Measurements from ENCODE around the gene RCC2.

Gene RCC2

DNA sequence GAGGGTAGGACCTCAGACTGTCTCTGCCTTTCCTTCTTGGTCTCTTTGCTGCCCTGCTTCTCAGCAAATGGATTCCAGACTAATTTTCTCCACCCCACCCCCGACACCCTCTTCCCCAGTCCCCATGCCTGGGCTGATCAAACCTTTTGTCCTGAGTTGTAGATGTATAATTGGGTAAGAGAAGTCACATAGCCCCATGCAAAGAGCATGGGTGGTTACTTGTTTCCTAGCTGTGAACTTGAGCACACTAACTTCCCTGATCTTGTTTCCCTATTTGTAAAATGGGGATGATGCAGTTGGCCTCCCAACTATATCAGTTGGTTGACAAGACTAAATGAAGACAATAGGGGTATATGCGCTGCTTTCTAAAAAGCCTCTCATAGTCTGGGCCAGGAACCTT, 58.3 kb downstream of the RCC2 start:
- H3K4me3 ChIP-seq (ENCODE audit: low read depth, low read length) = no peak overlapping the region

DNA sequence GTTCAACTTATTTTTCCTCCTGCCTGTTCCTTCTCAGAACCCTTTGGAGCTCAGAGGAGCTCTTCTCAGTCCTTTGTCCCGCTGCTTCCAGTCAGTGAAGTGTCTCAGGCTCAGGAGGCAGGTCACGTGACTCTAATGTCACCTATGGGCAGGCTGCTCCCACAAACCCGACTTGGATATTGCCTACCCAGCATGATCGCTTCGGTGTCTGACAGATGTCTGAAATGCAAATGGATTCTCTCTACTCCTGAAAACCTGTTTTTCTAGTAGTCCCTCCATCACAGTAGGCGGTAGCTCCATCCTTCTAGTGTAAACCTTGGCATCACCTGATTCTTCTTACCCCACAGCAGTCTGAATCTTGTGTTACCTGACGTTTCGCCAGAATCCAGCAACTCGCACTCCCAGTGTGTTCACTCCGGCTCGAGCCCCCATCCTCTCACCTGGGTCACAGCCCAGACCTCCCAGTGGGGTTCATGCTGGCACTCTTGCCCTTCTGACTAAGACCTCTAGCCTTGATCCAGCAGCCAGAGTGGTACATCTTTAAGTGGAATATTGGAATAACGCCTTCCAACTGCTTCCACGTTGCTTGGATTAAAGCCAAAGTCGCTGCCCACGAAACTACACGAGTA, 62.0 kb downstream of the RCC2 start:
- no peak overlapping the region for H3K4me3 ChIP-seq (ENCODE audit: low read depth, low read length)

DNA sequence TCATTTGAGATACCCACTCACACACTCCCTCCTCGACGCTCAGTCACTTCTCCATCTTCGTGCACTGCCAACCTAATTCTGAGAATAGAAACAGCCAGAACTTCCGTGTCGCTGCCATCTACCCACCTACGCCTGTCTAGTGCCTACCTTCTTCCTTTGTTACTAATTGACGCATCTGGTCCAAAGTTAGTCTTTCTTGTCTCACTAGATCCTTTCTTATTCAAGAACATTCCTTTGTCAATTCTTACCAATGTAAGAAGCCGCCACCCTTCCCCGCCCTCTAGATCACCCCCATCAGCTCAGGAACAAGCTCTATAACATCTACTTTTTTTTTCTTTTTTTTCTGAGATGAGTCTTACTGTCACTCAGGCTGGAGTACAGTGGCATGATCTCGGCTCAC, 63.8 kb downstream of the RCC2 start:
- no peak overlapping the region for H3K4me3 ChIP-seq (ENCODE audit: low read depth, low read length)

DNA sequence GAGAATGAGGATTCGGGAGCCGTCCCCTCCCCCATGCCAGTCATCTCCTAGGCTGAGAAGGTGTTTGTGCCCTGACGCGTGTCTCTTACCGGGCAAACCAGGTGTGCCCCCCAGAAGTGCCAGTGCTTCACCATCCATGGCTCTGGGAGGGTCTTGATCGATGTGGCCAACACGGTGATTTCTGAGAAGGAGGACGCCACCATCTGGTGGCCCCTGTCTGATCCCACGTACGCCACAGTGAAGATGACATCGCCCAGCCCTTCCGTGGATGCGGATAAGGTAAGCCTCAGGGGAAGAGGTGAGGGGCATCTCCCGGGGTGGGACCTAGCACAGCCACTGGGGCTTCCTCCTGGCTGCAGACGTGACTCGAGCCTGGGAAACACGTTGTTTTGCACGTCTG, 66.5 kb downstream of the RCC2 start:
- no peak overlapping the region for H3K4me3 ChIP-seq (ENCODE audit: low read depth, low read length)

DNA sequence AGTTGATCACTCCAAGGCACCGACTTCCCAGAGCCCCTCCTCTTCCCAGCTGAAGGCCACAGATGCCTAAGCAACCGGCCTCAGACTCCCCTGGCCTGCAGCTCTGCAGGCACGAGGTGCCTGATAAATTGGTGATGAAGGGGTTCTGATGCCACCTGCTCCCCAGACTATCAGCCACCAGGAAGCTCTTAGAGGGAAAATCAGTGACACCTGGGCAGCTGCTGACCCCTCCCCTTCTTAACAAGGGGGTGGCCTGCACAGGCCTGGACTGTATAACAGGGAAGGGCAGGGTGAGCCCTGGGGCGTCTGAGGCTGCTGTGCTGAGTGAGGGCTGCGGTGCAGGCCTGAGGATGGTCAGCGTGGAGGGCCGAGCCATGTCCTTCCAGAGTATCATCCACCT, 67.6 kb downstream of the RCC2 start, which contains the start of gene PADI6:
PADI6 (plus strand) TSS at position 301 of the 400 bp plus-strand sequence; CDS start at position 351, 50 bp downstream.
- H3K4me3 ChIP-seq (ENCODE audit: low read depth, low read length) = no peak within 1 kb of the TSS

DNA sequence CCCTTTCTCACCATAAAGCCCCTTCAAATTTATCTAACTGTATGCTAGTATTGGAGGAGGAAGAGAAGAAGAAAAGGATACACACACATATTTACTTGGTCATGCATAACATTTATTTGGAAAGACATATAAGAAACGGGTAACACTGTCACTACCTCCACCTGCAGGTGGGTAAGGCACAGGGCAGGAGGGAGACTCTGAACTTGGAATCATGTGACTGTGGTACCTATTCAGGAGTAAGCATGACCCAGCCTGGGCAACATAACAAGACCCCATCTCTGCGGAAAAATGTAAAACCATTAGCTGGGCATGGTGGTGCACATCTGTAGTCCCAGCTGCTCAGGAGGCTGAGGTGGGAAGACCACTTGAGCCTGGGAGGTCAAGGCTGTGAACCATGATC, 68.9 kb downstream of the RCC2 start:
- no peak overlapping the region for H3K4me3 ChIP-seq (ENCODE audit: low read depth, low read length)

DNA sequence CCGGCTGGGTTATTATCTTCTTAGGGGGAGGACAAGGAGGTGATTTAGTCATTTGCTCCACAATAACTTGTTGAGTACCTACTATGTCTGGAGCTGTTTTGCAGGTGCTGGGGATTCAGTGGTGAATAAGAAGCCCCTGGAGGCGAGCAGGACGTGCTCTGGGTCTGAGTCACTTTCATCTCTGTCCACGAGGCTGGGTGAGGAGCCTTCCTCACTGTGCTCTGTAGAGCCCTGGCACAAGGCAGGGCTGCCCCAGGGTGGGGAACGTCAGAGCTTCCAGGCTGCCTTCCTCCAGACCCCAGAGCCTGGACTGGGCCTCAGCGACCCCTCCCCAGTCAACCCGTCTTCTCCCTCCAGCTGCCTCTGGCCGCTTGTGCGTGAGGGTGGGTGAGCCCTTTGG, 70.0 kb downstream of the RCC2 start:
- H3K4me3 ChIP-seq (ENCODE audit: low read depth, low read length) = no peak overlapping the region

DNA sequence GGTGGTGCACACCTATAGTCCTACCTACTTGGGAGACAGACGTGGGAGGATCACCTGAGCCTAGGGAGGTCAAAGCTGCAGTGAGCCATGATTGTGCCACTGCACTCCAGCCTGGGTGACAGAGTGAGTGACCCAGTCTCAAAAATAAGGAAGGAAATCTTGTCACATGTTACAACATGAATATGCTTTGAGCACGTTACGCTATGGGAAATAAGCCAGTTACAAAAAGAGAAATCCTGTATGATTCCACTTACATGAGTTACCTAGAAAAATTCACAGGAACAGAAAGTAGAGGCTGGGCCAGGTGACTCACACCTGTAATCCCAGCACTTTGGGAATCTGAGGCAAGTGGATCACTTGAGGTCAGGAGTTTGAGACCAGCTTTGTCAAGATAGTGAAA, 74.2 kb downstream of the RCC2 start:
- H3K4me3 ChIP-seq (ENCODE audit: low read depth, low read length) = no peak overlapping the region

DNA sequence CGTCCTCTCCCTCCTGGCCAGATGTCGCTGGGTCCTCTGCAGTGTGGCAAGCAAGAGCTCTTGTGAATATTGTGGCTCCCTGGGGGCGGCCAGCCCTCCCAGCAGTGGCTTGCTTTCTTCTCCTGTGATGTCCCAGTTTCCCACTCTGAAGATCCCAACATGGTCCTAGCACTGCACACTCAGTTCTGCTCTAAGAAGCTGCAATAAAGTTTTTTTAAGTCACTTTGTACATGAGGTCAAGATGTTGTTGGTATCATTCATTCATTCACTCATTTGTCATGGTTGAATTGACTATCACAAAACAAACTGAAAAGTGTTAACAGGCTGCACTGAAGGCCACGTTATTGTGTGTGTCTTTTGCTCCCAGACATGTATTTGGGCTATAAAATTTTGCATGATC, 75.7 kb downstream of the RCC2 start:
- H3K4me3 ChIP-seq (ENCODE audit: low read depth, low read length) = no peak overlapping the region

DNA sequence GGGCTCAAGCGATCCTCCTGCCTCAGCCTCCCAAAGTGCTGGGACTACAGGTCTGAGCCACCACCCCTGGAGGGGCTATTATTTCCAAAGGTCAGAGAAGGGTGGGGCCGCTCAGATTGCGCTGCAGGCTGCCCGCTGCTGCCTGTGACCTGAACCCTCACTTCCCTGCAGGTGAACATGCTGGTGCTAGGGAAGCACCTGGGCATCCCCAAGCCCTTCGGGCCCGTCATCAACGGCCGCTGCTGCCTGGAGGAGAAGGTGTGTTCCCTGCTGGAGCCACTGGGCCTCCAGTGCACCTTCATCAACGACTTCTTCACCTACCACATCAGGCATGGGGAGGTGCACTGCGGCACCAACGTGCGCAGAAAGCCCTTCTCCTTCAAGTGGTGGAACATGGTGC, 76.1 kb downstream of the RCC2 start:
- no peak overlapping the region for H3K4me3 ChIP-seq (ENCODE audit: low read depth, low read length)

DNA sequence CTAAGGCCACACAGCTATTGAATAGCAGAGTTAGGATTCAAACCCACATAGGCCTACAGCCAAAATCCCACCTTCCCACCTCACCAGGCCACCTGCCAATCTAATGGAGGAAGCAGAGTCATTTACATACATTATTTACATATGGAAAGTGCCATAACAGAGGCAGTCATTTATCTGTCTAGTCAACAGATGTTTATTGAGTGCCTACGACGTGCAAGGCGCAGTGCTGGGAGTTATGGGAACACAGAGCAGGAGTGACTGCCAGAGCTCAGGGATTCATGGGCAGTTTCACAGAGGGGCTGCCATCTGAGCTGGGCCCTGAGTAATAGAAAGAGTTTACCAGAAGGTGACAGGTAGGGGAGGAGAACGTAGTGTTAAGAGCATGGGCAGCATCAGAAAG, 77.8 kb downstream of the RCC2 start:
- H3K4me3 ChIP-seq (ENCODE audit: low read depth, low read length) = no peak overlapping the region

DNA sequence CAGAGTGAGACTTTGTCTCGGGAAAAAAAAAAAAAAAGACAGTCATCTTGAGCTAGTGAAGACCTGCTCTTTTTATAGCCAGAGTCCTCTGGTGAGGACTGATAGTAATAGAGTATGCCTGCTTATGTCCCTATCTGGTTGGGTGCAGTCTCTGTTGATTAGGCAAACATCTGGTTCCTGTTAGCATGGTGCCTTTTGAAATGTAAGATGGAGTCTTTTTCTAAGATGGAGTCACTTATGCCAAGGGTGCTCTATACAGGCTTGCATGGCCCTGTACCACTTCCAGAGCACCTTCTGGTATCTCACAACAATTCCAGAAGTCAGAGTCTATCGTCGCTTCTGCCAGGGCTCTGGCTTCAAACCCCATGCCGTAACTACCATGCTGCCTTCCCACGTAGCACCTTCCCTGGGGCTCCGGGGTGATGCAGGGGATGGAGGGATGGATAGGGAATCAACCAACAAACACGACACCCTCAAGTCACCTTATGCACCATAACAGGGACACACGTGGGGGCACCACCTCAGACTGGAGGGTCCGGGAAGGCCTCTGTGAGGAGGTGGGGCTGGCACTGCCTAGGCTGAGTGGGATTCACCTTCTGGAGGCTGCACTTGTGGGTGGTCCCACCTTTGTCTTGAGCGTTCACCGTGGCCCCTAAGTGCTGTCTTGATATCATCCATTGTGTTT, 79.1 kb downstream of the RCC2 start:
- H3K4me3 ChIP-seq (ENCODE audit: low read depth, low read length) = no peak overlapping the region

DNA sequence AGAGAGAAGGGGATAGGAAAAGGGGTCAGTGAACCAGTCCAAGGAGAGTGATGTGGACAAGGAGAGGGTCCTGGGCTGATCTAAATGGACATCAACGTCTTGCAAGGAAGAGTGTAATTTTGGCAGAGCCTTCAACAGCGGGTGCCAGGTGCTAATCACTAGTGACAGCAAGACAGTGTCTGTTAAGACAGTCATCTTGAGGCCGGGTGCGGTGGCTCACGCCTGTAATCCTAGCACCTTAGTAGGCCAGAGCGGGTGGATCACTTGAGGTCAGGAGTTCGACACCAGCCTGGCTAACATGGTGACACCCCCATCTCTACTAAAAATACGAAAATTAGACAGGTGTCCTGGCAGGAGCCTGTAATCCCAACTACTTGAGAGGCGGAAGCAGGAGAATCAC, 79.7 kb downstream of the RCC2 start:
- H3K4me3 ChIP-seq (ENCODE audit: low read depth, low read length) = no peak overlapping the region

DNA sequence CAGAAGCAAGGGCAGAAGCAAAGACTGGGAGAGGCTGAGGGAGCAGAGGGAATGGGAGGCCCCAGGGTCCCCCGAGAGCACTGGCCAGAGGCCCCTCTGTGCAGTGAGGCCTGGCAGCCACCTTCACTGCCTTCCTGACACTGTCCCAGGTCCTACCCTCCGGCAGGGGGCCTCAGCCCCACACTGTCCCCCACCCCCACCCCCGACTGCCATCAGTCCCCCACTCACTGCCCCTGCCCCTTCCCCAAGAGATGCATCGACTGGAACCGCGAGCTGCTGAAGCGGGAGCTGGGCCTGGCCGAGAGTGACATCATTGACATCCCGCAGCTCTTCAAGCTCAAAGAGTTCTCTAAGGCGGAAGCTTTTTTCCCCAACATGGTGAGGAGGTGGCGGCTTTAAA, 80.4 kb downstream of the RCC2 start:
- no peak overlapping the region for H3K4me3 ChIP-seq (ENCODE audit: low read depth, low read length)

DNA sequence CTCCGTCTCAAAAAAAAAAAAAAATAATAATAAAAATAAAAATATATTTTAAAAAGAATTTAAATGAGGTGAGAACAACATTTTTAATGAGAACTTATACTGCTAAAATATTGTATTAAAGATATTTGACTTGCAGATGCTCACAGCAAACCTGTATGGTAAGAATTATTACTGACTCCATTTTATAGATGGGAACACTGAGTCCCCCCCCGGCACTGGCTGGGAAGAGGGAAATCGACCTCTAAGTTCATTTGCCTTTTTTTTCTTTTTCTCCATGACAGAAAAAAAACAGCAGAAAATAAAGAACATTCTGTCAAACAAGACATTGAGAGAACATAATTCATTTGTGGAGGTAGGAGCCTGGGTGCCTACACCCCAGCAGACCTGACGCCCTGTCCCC, 80.9 kb downstream of the RCC2 start:
- H3K4me3 ChIP-seq (ENCODE audit: low read depth, low read length) = no peak overlapping the region
